ENCODE results near the gene STAG1. TPM values are rescaled to one million over a fixed set of nuclear protein-coding genes. Genes with fewer than 3 reads are reported as not detected.

Gene STAG1
- total and polyA plus RNA-seq, 2 experiments from 2014 or later: 9.0 to 21.9 TPM

DNA sequence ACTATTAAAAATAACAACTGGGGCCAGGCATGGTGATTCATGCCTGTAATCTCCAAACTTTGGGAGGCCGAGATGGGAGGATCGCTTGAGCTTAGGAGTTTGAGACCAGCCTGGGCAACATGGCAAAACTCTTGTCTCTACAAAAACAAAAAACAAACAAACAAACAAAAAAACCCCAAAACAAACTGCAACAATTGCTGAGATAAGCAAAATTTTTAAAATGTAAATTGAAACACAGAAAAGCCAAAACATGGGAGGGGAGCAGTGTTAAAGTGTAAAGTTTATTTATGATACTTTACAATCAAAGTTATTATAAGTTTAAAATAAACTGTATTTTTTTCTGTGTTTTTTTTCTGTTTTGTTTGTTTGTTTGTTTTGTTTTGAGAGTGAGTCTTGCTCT is 294.4 kb downstream of the STAG1 start (continued):
- TF ChIP-seq, protein P1, sequence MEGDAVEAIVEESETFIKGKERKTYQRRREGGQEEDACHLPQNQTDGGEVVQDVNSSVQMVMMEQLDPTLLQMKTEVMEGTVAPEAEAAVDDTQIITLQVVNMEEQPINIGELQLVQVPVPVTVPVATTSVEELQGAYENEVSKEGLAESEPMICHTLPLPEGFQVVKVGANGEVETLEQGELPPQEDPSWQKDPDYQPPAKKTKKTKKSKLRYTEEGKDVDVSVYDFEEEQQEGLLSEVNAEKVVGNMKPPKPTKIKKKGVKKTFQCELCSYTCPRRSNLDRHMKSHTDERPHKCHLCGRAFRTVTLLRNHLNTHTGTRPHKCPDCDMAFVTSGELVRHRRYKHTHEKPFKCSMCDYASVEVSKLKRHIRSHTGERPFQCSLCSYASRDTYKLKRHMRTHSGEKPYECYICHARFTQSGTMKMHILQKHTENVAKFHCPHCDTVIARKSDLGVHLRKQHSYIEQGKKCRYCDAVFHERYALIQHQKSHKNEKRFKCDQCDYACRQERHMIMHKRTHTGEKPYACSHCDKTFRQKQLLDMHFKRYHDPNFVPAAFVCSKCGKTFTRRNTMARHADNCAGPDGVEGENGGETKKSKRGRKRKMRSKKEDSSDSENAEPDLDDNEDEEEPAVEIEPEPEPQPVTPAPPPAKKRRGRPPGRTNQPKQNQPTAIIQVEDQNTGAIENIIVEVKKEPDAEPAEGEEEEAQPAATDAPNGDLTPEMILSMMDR (conservative IDR thresholded peaks at IDR 0.05; ENCODE audit: low read depth in 2 of 2): no peak
- TF ChIP-seq JUNB (IDR thresholded peaks at IDR 0.05; ENCODE audit: unreplicated experiment) (no peak), EZH2phosphoT487 (IDR thresholded peaks at IDR 0.05; ENCODE audit: unreplicated experiment) (no peak), CREB1 (CRISPR knock-in tag; IDR thresholded peaks at IDR 0.05; ENCODE audit: low read depth) (no peak), STAT1 (IDR thresholded peaks at IDR 0.05; ENCODE audit: unreplicated experiment) (no peak), POLR2AphosphoS5 (IDR thresholded peaks at IDR 0.05; ENCODE audit: low read depth) (no peak)
- TF ChIP-seq, protein P2, sequence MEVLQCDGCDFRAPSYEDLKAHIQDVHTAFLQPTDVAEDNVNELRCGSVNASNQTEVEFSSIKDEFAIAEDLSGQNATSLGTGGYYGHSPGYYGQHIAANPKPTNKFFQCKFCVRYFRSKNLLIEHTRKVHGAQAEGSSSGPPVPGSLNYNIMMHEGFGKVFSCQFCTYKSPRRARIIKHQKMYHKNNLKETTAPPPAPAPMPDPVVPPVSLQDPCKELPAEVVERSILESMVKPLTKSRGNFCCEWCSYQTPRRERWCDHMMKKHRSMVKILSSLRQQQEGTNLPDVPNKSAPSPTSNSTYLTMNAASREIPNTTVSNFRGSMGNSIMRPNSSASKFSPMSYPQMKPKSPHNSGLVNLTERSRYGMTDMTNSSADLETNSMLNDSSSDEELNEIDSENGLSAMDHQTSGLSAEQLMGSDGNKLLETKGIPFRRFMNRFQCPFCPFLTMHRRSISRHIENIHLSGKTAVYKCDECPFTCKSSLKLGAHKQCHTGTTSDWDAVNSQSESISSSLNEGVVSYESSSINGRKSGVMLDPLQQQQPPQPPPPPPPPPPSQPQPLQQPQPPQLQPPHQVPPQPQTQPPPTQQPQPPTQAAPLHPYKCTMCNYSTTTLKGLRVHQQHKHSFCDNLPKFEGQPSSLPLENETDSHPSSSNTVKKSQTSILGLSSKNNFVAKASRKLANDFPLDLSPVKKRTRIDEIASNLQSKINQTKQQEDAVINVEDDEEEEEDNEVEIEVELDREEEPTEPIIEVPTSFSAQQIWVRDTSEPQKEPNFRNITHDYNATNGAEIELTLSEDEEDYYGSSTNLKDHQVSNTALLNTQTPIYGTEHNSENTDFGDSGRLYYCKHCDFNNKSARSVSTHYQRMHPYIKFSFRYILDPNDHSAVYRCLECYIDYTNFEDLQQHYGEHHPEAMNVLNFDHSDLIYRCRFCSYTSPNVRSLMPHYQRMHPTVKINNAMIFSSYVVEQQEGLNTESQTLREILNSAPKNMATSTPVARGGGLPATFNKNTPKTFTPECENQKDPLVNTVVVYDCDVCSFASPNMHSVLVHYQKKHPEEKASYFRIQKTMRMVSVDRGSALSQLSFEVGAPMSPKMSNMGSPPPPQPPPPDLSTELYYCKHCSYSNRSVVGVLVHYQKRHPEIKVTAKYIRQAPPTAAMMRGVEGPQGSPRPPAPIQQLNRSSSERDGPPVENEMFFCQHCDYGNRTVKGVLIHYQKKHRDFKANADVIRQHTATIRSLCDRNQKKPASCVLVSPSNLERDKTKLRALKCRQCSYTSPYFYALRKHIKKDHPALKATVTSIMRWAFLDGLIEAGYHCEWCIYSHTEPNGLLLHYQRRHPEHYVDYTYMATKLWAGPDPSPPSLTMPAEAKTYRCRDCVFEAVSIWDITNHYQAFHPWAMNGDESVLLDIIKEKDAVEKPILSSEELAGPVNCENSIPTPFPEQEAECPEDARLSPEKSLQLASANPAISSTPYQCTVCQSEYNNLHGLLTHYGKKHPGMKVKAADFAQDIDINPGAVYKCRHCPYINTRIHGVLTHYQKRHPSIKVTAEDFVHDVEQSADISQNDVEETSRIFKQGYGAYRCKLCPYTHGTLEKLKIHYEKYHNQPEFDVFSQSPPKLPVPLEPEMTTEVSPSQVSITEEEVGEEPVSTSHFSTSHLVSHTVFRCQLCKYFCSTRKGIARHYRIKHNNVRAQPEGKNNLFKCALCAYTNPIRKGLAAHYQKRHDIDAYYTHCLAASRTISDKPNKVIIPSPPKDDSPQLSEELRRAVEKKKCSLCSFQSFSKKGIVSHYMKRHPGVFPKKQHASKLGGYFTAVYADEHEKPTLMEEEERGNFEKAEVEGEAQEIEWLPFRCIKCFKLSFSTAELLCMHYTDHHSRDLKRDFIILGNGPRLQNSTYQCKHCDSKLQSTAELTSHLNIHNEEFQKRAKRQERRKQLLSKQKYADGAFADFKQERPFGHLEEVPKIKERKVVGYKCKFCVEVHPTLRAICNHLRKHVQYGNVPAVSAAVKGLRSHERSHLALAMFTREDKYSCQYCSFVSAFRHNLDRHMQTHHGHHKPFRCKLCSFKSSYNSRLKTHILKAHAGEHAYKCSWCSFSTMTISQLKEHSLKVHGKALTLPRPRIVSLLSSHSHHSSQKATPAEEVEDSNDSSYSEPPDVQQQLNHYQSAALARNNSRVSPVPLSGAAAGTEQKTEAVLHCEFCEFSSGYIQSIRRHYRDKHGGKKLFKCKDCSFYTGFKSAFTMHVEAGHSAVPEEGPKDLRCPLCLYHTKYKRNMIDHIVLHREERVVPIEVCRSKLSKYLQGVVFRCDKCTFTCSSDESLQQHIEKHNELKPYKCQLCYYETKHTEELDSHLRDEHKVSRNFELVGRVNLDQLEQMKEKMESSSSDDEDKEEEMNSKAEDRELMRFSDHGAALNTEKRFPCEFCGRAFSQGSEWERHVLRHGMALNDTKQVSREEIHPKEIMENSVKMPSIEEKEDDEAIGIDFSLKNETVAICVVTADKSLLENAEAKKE (CRISPR knock-in tag; IDR thresholded peaks at IDR 0.05): no peak

DNA sequence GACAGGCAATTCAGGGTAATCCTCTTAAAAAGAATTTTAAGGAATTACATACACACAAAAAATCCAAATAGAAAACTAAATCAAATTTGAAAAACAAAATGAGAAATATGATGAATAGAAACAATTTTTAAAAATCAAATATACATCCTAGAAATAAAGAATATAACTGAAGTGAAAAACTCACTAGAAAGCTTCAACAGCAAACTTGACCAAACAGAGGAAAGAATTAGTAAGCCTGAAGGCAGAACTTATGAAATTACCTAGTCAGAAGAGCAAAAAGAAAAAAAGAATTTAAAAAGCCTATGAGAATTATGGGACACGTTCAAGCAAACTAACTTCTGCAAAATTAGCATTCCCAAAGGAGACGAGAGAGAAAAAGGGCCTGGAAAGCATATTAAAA is 296.0 kb downstream of the STAG1 start:
- Histone ChIP-seq H3K4me2 (no peak overlapping the region), H3K27ac (ENCODE audit: low read depth) (no peak overlapping the region), H3K79me2 (replicated peaks; ENCODE audit: insufficient read depth) (no peaks in the 10 kb centered on the region), H3K4me1 (ENCODE audit: insufficient read depth) (peaks cover under 1% of the 10 kb centered on the region; the same call in 1 of the 2 replicates), H4K20me1 (replicated peaks; ENCODE audit: insufficient read depth) (no peaks in the 10 kb centered on the region), H3K9me2 (ENCODE audit: insufficient read depth) (no peaks in the 10 kb centered on the region), H3F3A (replicated peaks; ENCODE audit: low read depth) (no peaks in the 10 kb centered on the region), H3K36me3 (ENCODE audit: insufficient read depth) (peaks cover 15% of the 10 kb centered on the region), H2AFZ (no peak overlapping the region), H3K27me3 (ENCODE audit: insufficient read depth) (no peaks in the 10 kb centered on the region), H3K4me3 (no peak overlapping the region)
- ATAC-seq (no peak), DNase-seq (ENCODE audit: low spot score) (no peak)
- Mint-ChIP-seq H3K36me3 (ENCODE audit: low read depth) (peaks cover 60% of the 10 kb centered on the region), H3K4me1 (no peaks in the 10 kb centered on the region), H3K4me3 (no peak overlapping the region), H3K9me3 (peaks cover 42% of the 10 kb centered on the region), H3K27ac (no peak overlapping the region), H3K27me3 (ENCODE audit: insufficient read depth, low read depth, poor library complexity) (peaks cover 2% of the 10 kb centered on the region)
- no peak for TF ChIP-seq EZH2 (IDR thresholded peaks at IDR 0.05; ENCODE audit: low read depth, unreplicated experiment)
- TF ChIP-seq STAT1 (IDR thresholded peaks at IDR 0.05; ENCODE audit: unreplicated experiment): no peak
- TF ChIP-seq, protein P3, sequence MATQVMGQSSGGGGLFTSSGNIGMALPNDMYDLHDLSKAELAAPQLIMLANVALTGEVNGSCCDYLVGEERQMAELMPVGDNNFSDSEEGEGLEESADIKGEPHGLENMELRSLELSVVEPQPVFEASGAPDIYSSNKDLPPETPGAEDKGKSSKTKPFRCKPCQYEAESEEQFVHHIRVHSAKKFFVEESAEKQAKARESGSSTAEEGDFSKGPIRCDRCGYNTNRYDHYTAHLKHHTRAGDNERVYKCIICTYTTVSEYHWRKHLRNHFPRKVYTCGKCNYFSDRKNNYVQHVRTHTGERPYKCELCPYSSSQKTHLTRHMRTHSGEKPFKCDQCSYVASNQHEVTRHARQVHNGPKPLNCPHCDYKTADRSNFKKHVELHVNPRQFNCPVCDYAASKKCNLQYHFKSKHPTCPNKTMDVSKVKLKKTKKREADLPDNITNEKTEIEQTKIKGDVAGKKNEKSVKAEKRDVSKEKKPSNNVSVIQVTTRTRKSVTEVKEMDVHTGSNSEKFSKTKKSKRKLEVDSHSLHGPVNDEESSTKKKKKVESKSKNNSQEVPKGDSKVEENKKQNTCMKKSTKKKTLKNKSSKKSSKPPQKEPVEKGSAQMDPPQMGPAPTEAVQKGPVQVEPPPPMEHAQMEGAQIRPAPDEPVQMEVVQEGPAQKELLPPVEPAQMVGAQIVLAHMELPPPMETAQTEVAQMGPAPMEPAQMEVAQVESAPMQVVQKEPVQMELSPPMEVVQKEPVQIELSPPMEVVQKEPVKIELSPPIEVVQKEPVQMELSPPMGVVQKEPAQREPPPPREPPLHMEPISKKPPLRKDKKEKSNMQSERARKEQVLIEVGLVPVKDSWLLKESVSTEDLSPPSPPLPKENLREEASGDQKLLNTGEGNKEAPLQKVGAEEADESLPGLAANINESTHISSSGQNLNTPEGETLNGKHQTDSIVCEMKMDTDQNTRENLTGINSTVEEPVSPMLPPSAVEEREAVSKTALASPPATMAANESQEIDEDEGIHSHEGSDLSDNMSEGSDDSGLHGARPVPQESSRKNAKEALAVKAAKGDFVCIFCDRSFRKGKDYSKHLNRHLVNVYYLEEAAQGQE (IDR thresholded peaks at IDR 0.05; ENCODE audit: unreplicated experiment): no peak
- TF ChIP-seq JUNB (IDR thresholded peaks at IDR 0.05; ENCODE audit: unreplicated experiment): no peak
- TF ChIP-seq CREB1 (CRISPR knock-in tag; IDR thresholded peaks at IDR 0.05; ENCODE audit: low read depth): no peak
- TF ChIP-seq EZH2phosphoT487 (IDR thresholded peaks at IDR 0.05; ENCODE audit: unreplicated experiment): no peak
- TF ChIP-seq, protein P1 (conservative IDR thresholded peaks at IDR 0.05; ENCODE audit: low read depth in 2 of 2): no peak
- no peak for TF ChIP-seq POLR2AphosphoS5 (IDR thresholded peaks at IDR 0.05; ENCODE audit: low read depth)
- TF ChIP-seq NANOG (IDR thresholded peaks at IDR 0.05; ENCODE audit: borderline replicate concordance): no peak
